ENCODE results near the gene DOK4. TPM values are rescaled to one million over a fixed set of nuclear protein-coding genes. Genes with fewer than 3 reads are reported as not detected.

DOK4 gene
- total RNA-seq, 1 experiment from 2014 or later = 27.4 TPM

- no peak overlapping the region for H3K4me2 ChIP-seq
- 0 out of 2 replicates have a peak, but pooled peaks cover 2% of the 10 kb centered on the region for H3K36me3 ChIP-seq (ENCODE audit: low read depth)
- peaks cover 15% of the 10 kb centered on the region for H3K4me1 ChIP-seq (replicated peaks; ENCODE audit: insufficient read depth)
- intact Hi-C loops (cut with micrococcal nuclease; ENCODE audit: unreplicated experiment) = no loop called here
- no peak overlapping the region for H2AFZ ChIP-seq
- BruUV-seq (replicated peaks) = no TSS peak
- DNase-seq = no peak
- no peak overlapping the region for H3K4me3 ChIP-seq
- H3K79me2 ChIP-seq (ENCODE audit: low read depth) = no peaks in the 10 kb centered on the region
- peaks cover 22% of the 10 kb centered on the region; the same call in 1 of the 2 replicates for H3F3A ChIP-seq (ENCODE audit: insufficient read depth, low read depth)
- H4K20me1 ChIP-seq (ENCODE audit: insufficient read depth) = no peaks in the 10 kb centered on the region
- H3K27me3 ChIP-seq (ENCODE audit: insufficient read depth, low read depth) = no peaks in the 10 kb centered on the region
- ChIA-PET CTCF (interaction anchor here (0.6 to 1.3 kb wide), 2 partner anchors 123 to 230 kb away, joined by 4 to 5 read pairs; no protein-coding TSS in a partner anchor), POLR2A (ENCODE audit: unreplicated experiment) (no interaction called here)
- H3K9me2 ChIP-seq (ENCODE audit: insufficient read depth) = no peaks in the 10 kb centered on the region
- H3K27ac ChIP-seq = no peak overlapping the region
- no peaks in the 10 kb centered on the region for H3K9me3 ChIP-seq (ENCODE audit: insufficient read depth, low read depth)
- TF ChIP-seq CTCF (conservative IDR thresholded peaks at IDR 0.05) (no peak), EZH2 (IDR thresholded peaks at IDR 0.05; ENCODE audit: low read depth) (no peak)
Observed at GRCh38 chr16:57423152-57423551, 63.1 kb downstream of the DOK4 start.

GRCh38 chr16:57422026-57422944 is 64.0 kb downstream of the DOK4 start:
- Histone ChIP-seq H3K4me3 (no peak overlapping the region), H2AFZ (no peak overlapping the region), H3F3A (ENCODE audit: insufficient read depth, low read depth) (peaks cover 29% of the 10 kb centered on the region; the same call in 1 of the 2 replicates), H3K27me3 (ENCODE audit: insufficient read depth, low read depth) (no peaks in the 10 kb centered on the region), H3K27ac (no peak overlapping the region), H3K4me1 (replicated peaks; ENCODE audit: insufficient read depth) (peaks cover 23% of the 10 kb centered on the region), H3K79me2 (ENCODE audit: low read depth) (no peaks in the 10 kb centered on the region), H3K9me3 (ENCODE audit: insufficient read depth, low read depth) (no peaks in the 10 kb centered on the region), H3K36me3 (ENCODE audit: low read depth) (no peaks in the 10 kb centered on the region), H3K4me2 (peak overlapping the region; percentile 2; the same call in 1 of the 2 replicates), H3K9me2 (ENCODE audit: insufficient read depth) (no peaks in the 10 kb centered on the region), H4K20me1 (ENCODE audit: insufficient read depth) (no peaks in the 10 kb centered on the region)
- ChIA-PET POLR2A (ENCODE audit: unreplicated experiment) (no interaction called here), CTCF (interaction anchor here (0.6 to 1.3 kb wide), 6 partner anchors 11 to 330 kb away, joined by 3 to 5 read pairs (median 4); partner anchors contain the start of gene CPNE2)
- peak; percentile 85 for TF ChIP-seq CTCF (conservative IDR thresholded peaks at IDR 0.05)
- no peak for TF ChIP-seq EZH2 (IDR thresholded peaks at IDR 0.05; ENCODE audit: low read depth)
- intact Hi-C loops (cut with micrococcal nuclease; ENCODE audit: unreplicated experiment) = loop anchor here (1.0 kb wide), 2 partner anchors 122 to 337 kb away; no protein-coding TSS in a partner anchor
- BruUV-seq (replicated peaks) = no TSS peak
- peak; percentile 59 to 64 for DNase-seq

Other genes with a start within 250 kb of the DOK4 start
- 19.8 and 23.6 TPM in 2 replicates for gene ARL2BP, start 241.2 kb downstream of the DOK4 start, total RNA-seq (2021)
- gene PLLP, start 201.8 kb downstream of the DOK4 start, total RNA-seq (2021) = 1.8 and 2.8 TPM in 2 replicates
- 0.24 and 0.35 TPM in 2 replicates for gene CCL22, start 127.7 kb downstream of the DOK4 start, total RNA-seq (2021)
- gene CX3CL1, start 114.0 kb downstream of the DOK4 start, total RNA-seq (2021) = not detected in 2 replicates
- gene CCL17, start 81.7 kb downstream of the DOK4 start, total RNA-seq (2021) = not detected in 2 replicates
- 51.4 and 56.4 TPM in 2 replicates for gene CIAPIN1, start 39.1 kb downstream of the DOK4 start, total RNA-seq (2021)
- 53.5 and 58.3 TPM in 2 replicates for gene COQ9, start 39.0 kb downstream of the DOK4 start, total RNA-seq (2021)
- 47.3 and 47.8 TPM in 2 replicates for gene POLR2C, start 23.8 kb downstream of the DOK4 start, total RNA-seq (2021)
- 8.1 and 11.8 TPM in 2 replicates for gene CCDC102A, start 50.1 kb upstream of the DOK4 start, total RNA-seq (2021)
- gene ADGRG5, start 56.1 kb upstream of the DOK4 start, total RNA-seq (2021) = not detected in 2 replicates
- gene ADGRG1, start 142.1 kb upstream of the DOK4 start, total RNA-seq (2021) = 105 and 131 TPM in 2 replicates
- gene ADGRG3, start 181.8 kb upstream of the DOK4 start, total RNA-seq (2021) = 0.25 TPM in 1 of 2 replicates, not detected in the other
- 0.85 and 1.7 TPM in 2 replicates for gene DRC7, start 208.3 kb upstream of the DOK4 start, total RNA-seq (2021)
- 25.9 and 27.7 TPM in 2 replicates for gene KATNB1, start 249.3 kb upstream of the DOK4 start, total RNA-seq (2021)